ENCODE measurements around the gene PCP4.

DNA sequence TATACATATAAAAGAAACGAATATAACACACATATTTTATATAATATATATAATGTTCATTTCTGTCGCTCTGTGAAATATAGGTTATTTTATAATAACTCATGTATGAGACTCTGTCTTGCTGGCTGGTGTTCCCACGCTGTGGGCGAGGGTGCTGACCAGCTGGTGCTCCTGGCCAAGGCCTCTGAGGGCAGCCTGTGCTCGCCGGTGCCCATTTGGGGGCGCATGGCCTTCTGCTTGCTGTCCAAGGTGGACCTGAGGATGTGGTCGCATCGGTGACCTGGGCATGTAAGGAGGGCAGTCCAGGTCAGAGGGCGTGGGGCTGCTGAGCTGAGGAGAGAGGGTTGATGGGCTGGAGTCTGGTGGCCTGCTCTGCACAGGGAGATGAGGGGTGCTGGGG lies 1.1 kb upstream of the PCP4 start:
- TF ChIP-seq, protein P1, sequence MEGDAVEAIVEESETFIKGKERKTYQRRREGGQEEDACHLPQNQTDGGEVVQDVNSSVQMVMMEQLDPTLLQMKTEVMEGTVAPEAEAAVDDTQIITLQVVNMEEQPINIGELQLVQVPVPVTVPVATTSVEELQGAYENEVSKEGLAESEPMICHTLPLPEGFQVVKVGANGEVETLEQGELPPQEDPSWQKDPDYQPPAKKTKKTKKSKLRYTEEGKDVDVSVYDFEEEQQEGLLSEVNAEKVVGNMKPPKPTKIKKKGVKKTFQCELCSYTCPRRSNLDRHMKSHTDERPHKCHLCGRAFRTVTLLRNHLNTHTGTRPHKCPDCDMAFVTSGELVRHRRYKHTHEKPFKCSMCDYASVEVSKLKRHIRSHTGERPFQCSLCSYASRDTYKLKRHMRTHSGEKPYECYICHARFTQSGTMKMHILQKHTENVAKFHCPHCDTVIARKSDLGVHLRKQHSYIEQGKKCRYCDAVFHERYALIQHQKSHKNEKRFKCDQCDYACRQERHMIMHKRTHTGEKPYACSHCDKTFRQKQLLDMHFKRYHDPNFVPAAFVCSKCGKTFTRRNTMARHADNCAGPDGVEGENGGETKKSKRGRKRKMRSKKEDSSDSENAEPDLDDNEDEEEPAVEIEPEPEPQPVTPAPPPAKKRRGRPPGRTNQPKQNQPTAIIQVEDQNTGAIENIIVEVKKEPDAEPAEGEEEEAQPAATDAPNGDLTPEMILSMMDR (IDR thresholded peaks at IDR 0.05): no peak
- no peak for TF ChIP-seq POLR2A (IDR thresholded peaks at IDR 0.05)

All from thyroid gland (tissue), 4 donors.